Activated gamma-delta T cell treated with anti-CD3 and anti-CD28 coated beads, Interleukin-2, amount 50 U/mL, for 16 hours (primary cell): Measurements from ENCODE around the gene TSHZ1.

Experiments used
- DNase-seq: peaks from one replicate; pipeline ENCODE4 v3.0.0-alpha.2; 2020; ENCODE audit warnings: low read depth

The TSHZ1 gene

DNA sequence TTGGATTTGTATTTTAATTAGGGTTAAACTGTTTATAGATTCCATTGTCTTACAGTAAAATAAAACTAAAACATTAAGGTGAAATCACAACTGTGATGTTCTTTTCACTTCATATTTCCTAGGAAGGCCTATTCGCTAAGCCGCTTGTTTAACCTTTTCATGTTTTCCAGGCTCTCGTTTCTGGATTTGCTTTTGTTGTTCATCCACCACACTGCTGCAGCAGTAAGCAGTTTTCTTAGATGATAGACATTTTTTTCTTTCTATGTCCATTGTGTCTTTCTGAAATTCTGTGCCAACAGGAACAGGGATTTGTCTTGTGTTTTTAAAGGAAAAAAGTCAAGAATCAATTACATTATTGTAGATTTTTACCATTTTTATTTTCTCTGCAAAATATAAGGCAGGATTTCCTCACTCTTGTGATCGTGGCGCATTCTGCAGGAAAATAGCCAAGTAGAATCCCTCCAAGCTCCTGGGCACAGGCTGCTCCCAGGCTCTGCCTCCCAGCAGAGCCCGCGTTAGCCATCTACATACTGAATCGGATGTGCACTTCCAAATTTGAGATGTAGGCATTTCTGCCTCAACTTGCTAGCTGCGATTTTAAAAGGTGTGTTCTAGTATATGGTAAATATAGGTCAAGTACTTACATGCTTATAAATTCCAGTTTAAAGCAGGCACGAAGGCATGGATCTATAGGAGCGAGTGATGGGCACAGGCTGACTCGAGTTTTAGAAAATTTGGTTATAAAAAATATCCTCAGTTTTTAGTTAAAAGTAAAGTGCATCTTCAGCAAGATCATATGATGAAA is 10.2 kb downstream of the TSHZ1 start:
- DNase-seq = no peak

DNA sequence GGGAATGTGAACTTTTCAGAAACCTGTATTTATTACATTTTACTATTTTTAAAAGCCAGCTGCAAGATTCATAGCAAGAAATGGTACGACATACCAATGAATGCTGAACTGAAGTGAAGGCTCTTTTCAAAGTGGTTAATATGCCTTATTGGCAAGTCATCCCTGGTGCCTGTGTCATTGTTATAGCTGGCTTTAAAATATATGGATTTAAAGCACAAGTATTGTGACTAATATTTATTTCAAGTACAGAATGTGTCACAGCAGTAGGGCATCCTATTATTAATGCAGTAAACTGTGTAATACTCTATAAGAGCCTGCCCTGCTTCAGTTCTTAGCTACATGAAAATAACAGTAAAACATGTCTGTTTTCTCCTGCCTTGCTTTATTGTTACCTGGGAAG is 10.8 kb downstream of the TSHZ1 start:
- DNase-seq = no peak

- no peak for DNase-seq
These were observed 11.3 kb downstream of the TSHZ1 start for GRCh38 chr18:75221897-75222296.

DNA sequence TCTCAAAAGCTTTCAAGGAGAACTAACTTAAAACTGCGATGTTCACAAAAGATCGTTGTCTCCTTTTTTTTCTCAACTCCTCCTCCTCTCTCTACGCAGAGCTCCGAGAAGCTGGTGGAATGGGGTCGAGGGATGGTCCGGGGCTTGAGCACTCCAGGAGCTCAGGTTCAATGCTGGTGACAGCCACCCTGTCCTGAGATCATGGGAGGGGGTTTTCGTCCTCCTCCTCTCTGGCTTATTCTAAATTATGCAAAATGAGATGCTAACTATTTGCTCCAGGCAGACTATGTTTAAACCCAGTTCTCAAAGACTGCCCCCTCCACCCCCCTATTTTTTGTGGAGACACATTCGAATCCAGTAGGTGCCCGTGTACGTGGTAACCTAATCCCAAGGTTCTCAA is 11.8 kb downstream of the TSHZ1 start:
- no peak for DNase-seq

DNA sequence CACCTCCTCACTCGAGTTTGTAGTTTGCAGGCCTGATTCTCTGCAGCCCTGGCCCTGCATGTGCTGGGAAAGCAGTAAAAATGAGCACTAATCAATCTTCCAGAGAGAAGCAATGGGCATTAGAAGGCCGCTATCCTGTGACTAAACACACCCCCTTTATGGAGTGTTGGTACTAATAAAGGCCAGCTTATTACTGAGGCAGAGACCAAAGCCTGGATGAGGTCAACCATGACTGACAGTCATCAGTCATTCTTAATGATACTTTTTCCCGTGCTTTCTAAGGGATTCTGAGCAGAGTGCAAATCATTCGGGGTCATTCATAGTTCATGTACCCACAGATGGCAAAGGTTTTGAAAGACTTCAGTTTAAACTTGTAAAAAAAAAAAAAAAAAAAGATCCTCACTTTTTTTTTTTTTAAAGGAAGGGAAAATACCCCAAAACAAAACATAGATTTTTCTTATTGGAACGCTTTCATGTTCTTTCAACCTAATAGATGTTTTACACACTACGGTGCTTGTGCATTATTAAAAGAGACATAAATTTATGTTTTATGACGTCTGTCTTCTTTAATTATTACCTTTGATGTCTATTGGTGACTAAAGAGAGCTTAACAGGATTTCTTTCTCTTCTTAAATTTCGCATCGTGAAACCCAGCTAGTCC is 13.2 kb downstream of the TSHZ1 start:
- DNase-seq = no peak

GRCh38 chr18:75226286-75226955 is 15.8 kb downstream of the TSHZ1 start:
- DNase-seq = no peak

DNA sequence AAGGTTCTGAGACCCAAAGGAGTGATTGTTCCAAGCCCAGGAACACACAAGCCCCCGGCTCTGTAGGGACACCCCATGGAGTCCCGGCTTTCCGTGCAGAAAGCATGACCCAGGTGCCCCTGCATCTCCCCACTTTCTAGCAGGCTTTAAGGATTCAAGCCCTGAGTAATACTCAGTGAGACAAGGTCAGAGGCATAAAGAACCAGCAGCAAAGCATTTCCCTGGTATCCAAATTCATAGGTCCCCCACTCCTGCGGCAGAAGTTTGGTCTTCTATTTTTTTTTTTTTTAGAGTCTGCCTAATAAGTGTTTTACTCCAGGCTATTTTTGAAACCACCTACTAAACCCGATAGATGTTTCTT is 16.3 kb downstream of the TSHZ1 start:
- no peak for DNase-seq

DNA sequence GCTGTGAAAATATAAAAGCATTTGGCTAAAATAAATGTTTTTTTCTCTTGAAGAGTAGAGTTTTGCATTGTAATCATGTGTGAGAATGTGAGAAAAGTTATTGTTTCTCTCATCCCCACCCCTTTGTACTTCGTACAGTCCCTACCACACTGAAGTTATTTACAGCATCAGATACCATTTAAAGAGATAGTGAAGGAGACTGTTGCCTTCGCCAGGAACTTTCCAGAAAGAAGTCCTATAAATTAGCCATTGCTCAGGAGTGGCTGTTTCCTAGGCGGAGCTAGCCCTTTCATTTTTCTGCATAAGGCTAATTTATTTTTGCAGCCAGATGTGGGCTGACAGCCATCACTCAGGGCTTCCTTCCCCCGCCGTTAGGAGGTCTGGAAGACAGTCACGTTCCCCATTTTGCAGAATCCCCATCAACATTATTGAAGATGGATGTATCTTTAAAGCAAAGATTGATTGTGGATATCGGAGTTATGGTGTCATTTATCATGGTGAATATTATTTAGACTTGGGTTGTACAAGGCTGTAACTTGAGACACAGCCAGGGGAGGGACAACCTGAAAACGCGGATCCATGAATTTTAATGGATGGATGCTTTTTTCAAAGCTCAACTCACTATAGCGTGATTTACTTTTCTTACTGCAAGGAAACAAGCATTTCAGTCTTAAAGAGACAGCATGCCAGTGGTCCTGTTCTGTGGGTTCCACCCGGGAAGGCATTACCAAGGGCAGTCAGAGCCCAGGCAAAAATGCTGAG is 17.1 kb downstream of the TSHZ1 start:
- DNase-seq = no peak

DNA sequence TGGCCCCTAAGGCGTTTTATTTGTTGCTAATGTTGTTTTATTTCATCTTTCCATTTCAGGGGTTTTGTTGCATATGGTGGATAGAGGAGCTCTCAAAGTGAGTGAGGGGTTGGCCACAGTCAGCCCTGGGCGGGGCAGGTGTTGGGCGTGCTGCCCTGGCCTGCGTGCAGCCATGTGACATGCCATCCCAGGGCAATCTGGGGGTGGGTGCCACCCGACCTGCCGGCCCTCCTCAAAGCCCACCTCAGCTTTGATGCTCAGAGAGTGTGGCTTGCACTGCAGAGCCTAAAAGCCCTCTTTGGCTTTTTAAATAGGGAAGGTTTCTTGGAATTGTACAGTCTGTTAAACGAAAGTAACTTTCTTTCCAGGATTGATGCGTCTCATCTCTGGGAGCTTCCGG is 18.4 kb downstream of the TSHZ1 start:
- no peak for DNase-seq

GRCh38 chr18:75229437-75229836 is 18.8 kb downstream of the TSHZ1 start:
- no peak for DNase-seq

GRCh38 chr18:75230163-75231052 is 19.8 kb downstream of the TSHZ1 start:
- DNase-seq = no peak

GRCh38 chr18:75231053-75231406 is 20.4 kb downstream of the TSHZ1 start:
- no peak for DNase-seq

GRCh38 chr18:75234901-75235300 is 24.3 kb downstream of the TSHZ1 start:
- DNase-seq = no peak

- DNase-seq = no peak
These were observed 25.3 kb downstream of the TSHZ1 start for GRCh38 chr18:75235896-75236295.

- no peak for DNase-seq
These were observed 27.5 kb downstream of the TSHZ1 start for GRCh38 chr18:75238100-75238499.

GRCh38 chr18:75238786-75239185 is 28.2 kb downstream of the TSHZ1 start:
- no peak for DNase-seq

GRCh38 chr18:75240433-75240832 is 29.8 kb downstream of the TSHZ1 start:
- no peak for DNase-seq

DNA sequence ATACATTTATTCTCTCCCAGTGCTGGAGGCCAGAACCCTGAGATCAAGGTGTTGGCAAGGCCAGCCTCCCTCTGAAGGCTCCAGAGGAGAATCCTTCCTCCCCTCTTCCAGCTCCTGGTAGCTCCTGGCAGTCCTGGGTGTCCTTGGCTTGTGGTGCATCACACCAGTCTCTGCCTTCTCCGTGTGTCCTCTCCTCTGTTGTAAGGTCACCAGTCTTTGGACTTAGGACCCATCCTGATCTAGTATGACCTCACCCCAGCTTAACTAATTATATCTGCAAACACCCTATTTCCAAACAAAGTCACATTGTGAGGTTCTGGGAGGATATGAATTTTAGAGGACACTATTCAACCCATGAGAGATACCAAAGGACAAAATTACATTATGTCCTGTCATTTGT is 31.1 kb downstream of the TSHZ1 start:
- no peak for DNase-seq

DNA sequence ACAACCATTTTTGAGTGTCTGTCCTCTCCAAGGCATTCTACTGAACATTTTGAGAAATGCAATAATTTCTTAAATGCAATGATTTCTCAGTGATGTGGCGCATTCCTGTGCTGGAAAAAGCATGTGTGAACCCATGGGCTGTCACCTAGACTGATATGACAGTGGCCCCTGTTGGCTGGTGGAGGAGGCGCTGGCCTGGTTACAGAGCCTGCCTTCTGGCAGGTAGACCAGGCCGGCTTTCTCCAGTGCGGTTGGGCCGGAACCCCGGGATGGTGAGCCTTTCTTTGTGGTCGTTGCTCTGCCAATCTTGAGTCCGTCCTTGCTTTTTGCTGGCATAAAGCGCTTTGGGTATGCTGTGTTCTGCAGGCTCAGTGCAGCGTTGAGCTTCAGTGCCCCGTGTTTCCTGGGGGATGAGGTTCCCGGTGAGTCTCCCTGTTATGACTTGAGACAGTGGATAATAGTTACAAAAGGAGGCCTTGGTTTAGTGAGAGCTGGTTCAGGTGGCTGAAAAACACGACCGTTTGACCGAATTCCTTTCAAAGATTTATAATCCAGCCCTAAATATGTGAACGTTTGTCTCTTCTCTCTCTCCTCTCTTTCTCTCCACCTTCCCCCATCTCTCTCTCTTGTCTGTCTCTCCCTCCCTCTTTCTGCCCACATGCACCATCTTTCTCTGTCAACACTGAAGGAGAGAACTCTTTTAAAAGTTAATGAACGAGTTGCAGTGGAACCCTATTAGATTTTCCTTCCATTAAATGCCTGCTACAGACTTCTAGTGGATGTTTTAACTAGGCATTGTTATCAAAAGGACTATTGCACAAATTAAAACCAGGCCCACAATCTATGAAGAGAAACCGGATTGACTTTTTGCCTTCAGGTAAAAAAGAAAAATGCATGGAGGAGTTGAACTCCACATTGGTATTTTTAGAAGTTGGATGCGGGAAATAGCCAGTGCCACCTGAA is 34.0 kb downstream of the TSHZ1 start:
- DNase-seq = no peak
